ENCODE measurements around the gene LYSMD3.

Gene LYSMD3

DNA sequence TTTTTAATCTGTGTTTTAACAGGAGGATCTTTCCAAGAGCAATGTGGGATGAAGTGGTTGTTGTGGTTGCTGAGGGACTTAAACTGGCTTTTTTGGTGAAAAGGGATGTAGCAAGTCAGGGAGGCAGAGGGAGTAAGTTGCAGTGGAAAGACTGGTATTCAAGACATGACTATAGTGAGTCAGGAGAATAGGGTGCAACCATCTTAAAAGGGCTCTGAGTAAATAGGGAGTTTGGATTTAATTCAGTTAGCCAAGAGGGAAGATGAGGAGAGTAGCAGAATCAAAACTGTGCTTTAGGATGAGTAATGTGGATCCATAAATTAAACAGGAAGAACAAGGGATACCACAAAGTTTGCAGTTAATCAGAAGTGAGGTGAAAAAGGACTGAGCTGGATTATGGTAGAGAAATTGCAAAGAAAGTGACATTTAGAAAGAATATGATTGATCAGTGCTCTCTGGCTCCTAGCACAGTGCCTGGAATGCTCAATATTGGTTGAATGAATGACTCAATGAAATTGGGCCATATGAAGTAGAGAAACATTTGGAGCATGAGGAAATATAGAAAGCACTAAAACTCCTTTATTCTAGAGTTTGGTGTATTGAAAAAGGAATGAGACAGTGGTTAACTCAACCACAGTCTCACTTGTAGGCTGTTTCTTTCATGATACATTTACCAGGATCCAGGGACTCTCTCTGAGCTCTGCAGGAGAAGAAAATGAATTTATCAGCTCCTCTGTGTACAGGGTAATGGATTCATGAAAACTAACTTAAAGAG lies 49.6 kb downstream of the LYSMD3 start:
- no peak for DNase-seq

DNA sequence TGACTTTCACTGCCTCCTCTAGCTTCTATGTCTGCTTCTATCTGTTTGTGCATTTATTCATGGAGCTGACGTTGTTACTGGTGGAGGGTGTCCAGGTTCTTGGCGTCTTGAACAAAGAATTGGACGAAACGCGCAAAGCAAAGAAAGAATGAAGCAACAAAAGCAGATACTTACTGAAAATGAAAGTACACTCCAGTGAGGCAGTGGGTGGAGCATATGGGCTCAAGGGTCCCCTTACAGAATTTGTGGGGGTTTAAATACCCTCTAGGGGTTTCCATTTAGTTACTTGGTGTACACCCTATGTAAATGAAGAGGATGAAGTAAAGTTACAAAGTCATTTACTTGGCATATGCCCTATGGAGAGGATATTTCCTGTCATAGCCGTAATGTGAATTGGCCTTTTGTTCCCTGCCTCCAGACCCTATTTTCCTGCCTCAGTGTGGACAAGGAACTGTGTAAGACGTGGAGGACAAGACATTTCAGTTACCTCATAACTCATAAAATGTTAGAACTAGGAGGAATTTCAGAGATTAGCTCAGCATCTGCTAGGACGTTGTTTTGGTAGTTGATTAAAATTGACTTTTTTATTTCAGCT lies 51.7 kb downstream of the LYSMD3 start:
- no peak for DNase-seq

DNA sequence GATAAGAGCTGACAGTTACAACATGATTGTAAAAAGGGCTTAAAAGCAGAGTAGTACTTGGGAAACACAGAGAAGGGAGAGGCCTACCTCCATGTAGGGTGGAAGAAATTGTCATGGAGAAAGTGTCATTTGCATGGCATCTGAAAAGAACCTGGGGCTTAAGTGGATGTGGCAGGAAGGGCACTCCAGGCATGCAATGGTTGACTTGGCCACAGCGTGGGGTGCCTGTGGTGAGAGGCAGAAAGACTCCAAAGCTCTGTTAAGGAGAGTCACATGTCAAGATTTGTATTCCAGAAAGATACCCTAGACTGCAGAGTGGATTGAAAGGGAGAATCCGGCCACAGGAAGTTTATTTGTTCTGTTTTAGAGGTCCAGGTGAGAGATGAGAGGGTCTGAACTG lies 52.3 kb downstream of the LYSMD3 start:
- no peak for DNase-seq

DNA sequence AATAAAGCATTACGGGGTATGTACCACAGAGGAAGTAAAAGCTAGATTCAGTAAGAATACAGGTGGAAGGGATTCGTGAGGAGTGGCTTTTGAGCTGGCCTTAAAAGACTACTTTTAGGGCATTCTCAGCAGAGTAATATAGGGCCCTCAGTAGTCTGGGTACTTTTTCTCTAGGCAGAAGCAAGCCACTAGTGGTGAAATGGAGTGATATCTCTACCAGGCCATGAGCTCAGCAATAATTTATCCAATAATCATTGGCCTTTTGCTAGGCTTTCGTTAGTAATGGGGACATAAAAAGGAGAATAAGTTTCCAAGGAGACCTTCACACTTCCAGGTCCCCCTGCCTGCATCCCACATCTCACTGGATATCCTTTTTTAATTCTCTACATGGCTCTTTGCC lies 53.0 kb downstream of the LYSMD3 start:
- no peak for DNase-seq

DNA sequence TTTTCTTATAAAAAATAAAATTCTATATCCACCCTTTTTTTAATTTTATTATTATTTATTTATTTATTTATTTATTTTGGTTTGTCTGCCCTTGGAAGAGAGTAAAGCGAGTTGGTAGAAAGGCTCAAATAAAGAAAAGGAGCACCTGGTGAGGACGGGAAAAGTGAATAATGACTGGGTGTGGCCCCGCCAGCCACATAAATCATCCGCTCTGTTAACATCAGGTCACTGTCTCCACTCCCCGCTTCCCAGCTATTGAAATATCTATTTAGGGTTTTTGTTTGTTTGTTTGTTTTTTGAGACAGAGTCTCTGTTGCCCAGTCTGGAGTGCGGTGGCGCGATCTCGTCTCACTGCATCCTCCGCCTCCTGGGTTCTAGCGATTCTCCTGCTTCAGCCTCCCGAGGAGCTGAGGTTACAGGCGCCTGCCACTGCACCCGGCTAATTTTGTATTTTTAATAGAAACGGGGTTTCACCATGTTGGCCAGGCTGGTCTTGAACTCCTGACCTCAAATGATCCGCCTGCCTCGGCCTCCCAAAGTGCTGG lies 53.9 kb downstream of the LYSMD3 start:
- DNase-seq: no peak

DNA sequence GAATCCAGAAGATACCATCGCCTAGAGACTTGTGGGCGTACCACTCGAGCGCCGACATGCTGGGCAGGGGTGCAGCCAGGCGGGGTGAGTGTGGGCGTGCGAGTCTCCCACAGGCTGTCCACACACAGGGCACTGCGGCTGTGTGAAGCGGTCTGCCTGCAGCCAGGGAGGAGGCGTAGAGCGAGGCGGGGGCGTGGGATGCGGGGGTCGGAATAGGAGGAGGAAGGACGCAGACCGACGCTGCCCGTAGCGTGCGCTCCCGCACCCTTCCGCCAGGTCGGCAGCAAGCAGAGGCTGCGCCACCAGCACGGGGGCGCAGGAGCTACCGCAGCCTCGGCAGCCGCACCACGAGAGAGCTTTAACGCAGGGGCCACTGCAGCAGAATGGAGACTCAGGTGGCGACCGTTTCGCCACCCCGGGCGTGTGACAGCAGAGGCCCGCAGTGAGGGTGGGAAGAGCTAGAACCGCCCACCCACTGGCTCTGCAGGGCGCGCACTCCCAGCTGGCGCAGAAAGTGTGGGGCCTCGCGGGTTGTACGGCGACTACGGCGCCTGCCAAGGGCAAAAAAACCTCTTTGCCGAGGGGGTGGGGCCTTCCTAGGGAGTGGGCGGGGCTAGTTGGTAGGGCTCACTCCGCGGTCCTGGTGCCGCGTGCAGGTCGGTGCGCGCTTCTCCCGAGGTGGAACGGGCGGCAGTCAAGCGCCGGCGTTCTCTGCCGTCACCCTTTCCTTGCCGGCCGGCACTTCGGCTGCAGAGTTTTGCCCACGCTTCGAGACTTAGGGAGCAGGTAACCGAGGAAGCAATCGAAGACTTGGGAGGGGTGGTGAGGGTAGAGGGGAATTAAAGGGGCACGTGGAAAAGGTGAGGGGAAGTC lies 54.9 kb downstream of the LYSMD3 start, which contains the start of the genes MBLAC2 and POLR3G:
TSS of gene MBLAC2 (minus strand) at position 537 of the 873 bp plus-strand sequence. CDS start at position 58, 479 bp downstream.
TSS of gene POLR3G (plus strand) at position 630 of the 873 bp plus-strand sequence. CDS start 10,704 bp downstream, outside the sequence.
- DNase-seq: peak; percentile 92 to 94

DNA sequence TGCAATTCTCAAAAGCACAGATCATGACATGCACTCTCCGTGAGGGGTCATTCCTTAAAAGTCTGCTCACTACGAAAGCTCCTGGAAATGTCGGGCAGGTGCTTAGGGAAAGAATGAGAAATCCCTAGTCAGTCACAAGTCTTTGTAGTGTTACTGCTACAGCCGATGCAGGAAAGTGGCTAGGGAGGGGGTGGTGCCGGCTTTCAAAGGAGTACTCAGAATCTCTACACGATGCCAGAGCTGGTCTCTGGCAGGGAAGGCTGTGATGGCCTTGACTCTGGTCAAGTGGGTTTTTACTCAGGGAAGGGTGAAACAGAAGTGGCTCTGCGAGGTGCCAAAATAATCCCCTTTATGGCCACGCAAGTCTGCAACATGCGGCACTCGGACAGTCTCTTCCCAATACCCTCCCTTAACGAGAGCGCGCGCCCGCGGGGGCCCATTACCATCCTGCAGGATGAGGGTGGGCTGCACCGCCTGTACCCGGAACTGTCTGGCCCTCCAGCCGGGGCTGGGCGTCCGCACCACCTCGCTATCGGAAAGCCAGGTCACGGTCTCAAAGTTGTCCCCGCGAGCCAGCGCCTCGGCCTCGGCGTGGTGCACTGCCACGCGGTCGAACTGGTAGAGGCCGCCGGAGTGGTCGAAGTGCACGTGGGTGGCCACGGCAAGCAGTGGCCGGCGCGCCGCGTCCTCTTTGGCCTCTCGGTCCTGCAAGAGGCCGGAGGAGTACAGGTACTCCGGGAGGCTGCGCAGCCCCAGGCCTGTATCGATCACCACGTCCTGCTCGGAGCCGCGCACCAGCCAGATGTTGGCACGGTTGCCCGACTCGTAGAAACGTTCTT lies 55.8 kb downstream of the LYSMD3 start:
- peak; percentile 2 to 11 for DNase-seq

DNA sequence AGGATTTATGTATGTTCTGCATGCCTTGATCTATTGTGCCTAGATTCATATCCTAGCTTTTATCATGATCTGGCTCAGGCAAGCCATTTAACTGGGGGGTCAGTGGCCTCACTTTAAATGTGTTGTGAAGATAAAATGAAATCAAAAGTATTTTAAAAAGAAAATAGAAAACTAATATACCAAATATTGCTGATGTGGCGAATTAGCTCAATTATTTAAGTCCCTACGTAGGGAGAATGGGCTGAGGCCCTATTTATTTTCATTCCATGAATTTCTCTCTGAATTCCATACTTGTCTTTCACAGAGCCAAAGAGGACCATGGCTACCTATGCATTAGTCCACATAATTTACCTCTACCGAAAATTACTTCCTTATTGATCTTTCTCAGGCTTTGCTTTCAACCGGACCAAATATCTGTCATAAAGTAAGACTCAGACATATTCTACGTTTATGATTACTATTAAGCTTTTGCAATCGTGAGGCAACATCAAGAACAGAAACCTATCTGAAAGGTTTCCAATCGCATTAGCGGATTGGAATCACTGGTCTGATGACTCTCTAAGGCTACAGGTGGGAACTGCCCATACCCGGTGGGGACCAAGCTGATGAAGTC lies 56.5 kb downstream of the LYSMD3 start:
- DNase-seq: no peak
